Activated CD8-positive, alpha-beta T cell treated with anti-CD3 and anti-CD28 coated beads, Interleukin-2, amount 10 ng/mL, durations not matched to agents 7 days and 5 days (primary cell): ENCODE results near the gene SETD1A. TPM values are rescaled to one million over a fixed set of nuclear protein-coding genes. Genes with fewer than 3 reads are reported as not detected.
"Not testable (repeated sequence)": the region's sequence is repeated elsewhere in the genome, so short reads cannot be mapped to it uniquely, and the experiment has no call there.

ENCODE experiments used
- ATAC-seq: fragments of 150-1000 bp; cut with Tn5 transposase; one replicate; pipeline ENCODE4 v1.10.0; 2021; ENCODE audit warnings: moderate library complexity
- CTCF ChIA-PET: fragments of 350-600 bp; sonication (Branson Sonifier 250); formaldehyde crosslinking; loops from one replicate; lab custom pipeline; 2021; ENCODE audit warnings: antibody characterized with exemption; lab: Charles Lee
- POLR2A ChIA-PET: fragments of 350-600 bp; sonication (Branson Sonifier 250); formaldehyde crosslinking; loops from one replicate; lab custom pipeline; 2021; ENCODE audit warnings: antibody characterized with exemption; lab: Charles Lee
- DNase-seq: peaks from one replicate; pipeline ENCODE4 v3.0.0-alpha.2; 2020
- H3K27ac Mint-ChIP-seq: one replicate; pipeline ENCODE4 v1.8.0; 2021; ENCODE audit warnings: mild to moderate bottlenecking, mixed read lengths
- H3K27me3 Mint-ChIP-seq: one replicate; pipeline ENCODE4 v1.8.0; 2021; ENCODE audit warnings: low read depth, mixed read lengths
- H3K36me3 Mint-ChIP-seq: one replicate; pipeline ENCODE4 v1.8.0; 2021; ENCODE audit warnings: low read depth, mixed read lengths
- H3K4me1 Mint-ChIP-seq: one replicate; pipeline ENCODE4 v1.8.0; 2021; ENCODE audit warnings: low read depth, mixed read lengths
- H3K4me3 Mint-ChIP-seq: one replicate; pipeline ENCODE4 v1.8.0; 2021; ENCODE audit warnings: mild to moderate bottlenecking, mixed read lengths
- H3K9me3 Mint-ChIP-seq: one replicate; pipeline ENCODE4 v1.8.0; 2022; ENCODE audit warnings: mixed read lengths; ENCODE audit not compliant: insufficient read depth
- total RNA-seq, 2 experiments: library from RNA; stranded (reverse); gene quantifications; one replicate each; pipeline ENCODE4 v1.2.3, GENCODE V29; 2021

SETD1A gene
- total RNA-seq, 2 experiments from 2014 or later, result 25.6 to 28.4 TPM

- POLR2A ChIA-PET, result no interaction called here
- no peak overlapping the region for H3K4me3 Mint-ChIP-seq
- H3K9me3 Mint-ChIP-seq, result no peaks in the 10 kb centered on the region
- peaks cover 13% of the 10 kb centered on the region for H3K36me3 Mint-ChIP-seq
- H3K27ac Mint-ChIP-seq, result no peak overlapping the region
- CTCF ChIA-PET, result interaction anchor here (1.1 to 1.3 kb wide), 2 partner anchors 12 to 212 kb away, joined by 3 to 4 read pairs; no protein-coding TSS in a partner anchor
- H3K27me3 Mint-ChIP-seq, result no peaks in the 10 kb centered on the region
- no peak for ATAC-seq
- DNase-seq, result no peak
- peaks cover 21% of the 10 kb centered on the region for H3K4me1 Mint-ChIP-seq
Measured at GRCh38 chr16:30930160-30930571, 27.4 kb upstream of the SETD1A start.

GRCh38 chr16:30931068-30931650, 26.4 kb upstream of the SETD1A start:
- Mint-ChIP-seq H3K9me3 (no peaks in the 10 kb centered on the region), H3K4me1 (peaks cover 29% of the 10 kb centered on the region), H3K27ac (no peak overlapping the region), H3K36me3 (peaks cover 15% of the 10 kb centered on the region), H3K27me3 (no peaks in the 10 kb centered on the region), H3K4me3 (no peak overlapping the region)
- POLR2A ChIA-PET, result no interaction called here
- CTCF ChIA-PET, result interaction anchor here (1.3 kb wide), 2 partner anchors 11 kb away, joined by 4 to 12 read pairs; no protein-coding TSS in a partner anchor
- ATAC-seq (no peak), DNase-seq (no peak)

DNA sequence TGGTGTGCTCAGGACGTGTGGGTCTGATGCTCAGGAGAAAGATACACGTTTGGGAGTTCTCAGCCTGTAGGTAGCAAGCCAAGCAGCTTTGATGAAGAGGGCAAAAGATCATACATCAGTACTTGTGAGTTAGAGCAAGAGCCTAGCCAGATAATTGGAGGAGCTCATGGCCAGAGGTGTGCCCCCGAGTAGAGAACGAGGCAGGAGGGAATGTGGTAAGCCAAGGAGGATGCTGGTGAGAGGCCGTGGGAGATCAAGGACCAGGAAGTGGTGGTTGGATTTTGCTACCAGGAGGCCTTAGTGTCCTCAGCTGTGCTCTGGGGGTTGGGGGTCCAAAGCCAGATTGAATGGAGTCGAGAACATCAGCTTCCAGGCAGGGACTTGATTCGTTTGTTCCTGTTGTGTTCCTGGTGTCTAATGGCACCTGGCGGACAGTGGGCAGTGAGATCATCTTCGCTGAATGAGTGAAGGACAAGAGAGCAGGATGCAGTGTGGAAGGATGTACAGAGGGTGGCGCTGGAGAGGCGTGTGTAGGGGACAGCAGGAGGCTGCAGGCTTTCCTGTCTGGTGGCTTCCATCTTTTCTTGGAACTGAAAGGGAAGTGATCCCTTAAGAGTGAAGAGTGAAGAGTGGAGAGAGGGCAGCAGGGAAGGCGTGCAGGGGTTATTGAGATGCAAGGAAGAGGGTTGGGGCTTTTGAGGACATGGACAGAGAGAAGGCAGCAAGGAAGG, 22.6 kb upstream of the SETD1A start:
- CTCF ChIA-PET, result interaction anchor here (0.6 to 3.3 kb wide), 13 partner anchors 8 to 934 kb away, joined by 3 to 18 read pairs (median 4); partner anchors contain the start of gene FBXL19
- DNase-seq, result peak; percentile 63
- POLR2A ChIA-PET, result interaction anchor here (1.2 to 1.7 kb wide), 2 partner anchors 15 to 90 kb away, joined by 5 read pairs; no protein-coding TSS in a partner anchor
- Mint-ChIP-seq H3K36me3 (peaks cover 15% of the 10 kb centered on the region), H3K27ac (peak overlapping the region; percentile 15), H3K4me1 (peaks cover 37% of the 10 kb centered on the region), H3K4me3 (no peak overlapping the region), H3K9me3 (no peaks in the 10 kb centered on the region), H3K27me3 (no peaks in the 10 kb centered on the region)
- peak; percentile 52 for ATAC-seq

DNA sequence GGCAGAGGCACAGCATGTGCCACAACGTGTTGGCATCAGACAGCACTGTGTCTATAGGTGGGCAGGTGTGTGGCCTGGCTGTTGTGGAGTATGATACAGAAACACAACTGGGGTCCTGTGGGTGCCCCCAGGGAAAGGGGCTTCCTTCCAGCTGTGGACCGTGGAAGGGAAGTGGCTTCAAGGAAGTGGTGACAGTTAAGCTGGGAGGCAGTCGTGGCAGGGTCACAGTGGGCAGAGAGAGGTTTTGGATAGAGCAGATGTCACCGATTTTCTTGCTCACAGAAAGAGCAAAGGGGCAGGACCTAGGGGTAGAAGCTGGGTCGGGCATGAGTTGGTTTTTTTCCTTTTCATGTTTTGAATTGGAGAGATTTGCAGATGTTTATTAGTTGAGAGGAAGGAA, 19.9 kb upstream of the SETD1A start:
- Mint-ChIP-seq H3K27me3 (no peaks in the 10 kb centered on the region), H3K9me3 (no peaks in the 10 kb centered on the region), H3K36me3 (peaks cover 11% of the 10 kb centered on the region), H3K4me3 (no peak overlapping the region), H3K4me1 (peaks cover 49% of the 10 kb centered on the region), H3K27ac (peak overlapping the region; percentile 75)
- POLR2A ChIA-PET, result no interaction called here
- CTCF ChIA-PET, result interaction anchor here (0.8 to 8.7 kb wide), 3 partner anchors 15 to 204 kb away, joined by 3 to 95 read pairs (median 62); partner anchors contain the start of gene ORAI3
- no peak for ATAC-seq
- no peak for DNase-seq

DNA sequence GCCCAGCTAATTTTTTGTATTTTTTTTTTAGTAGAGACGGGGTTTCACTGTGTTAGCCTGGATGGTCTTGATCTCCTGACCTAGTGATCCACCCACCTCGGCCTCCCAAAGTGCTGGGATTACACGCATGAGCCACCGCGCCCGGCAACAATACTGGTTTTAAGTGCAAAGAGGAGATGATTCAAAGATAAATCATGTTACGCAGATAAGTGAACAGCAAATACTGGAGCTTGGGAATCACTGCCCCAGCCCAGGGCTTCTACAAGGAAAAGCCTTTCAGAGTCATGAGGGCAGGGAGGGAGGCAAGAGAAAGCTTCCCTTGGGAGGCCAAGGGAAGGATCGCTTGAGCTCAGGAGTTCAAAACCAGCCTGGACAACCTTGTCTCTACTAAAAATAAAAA, 18.0 kb upstream of the SETD1A start:
- not testable (repeated sequence) for ATAC-seq, H3K27ac Mint-ChIP-seq, H3K4me3 Mint-ChIP-seq, DNase-seq, H3K9me3 Mint-ChIP-seq, H3K27me3 Mint-ChIP-seq
- Mint-ChIP-seq H3K36me3 (peaks cover 22% of the 10 kb centered on the region), H3K4me1 (peaks cover 54% of the 10 kb centered on the region)
- ChIA-PET CTCF (interaction anchor here (0.8 to 8.7 kb wide), 3 partner anchors 12 to 95 kb away, joined by 3 to 95 read pairs (median 62); partner anchors contain the start of gene ORAI3), POLR2A (interaction anchor here (0.7 kb wide), 1 partner anchor 65 kb away, joined by 4 read pairs; no protein-coding TSS in a partner anchor)

- Mint-ChIP-seq H3K27ac (peak overlapping the region; percentile 77), H3K9me3 (no peaks in the 10 kb centered on the region), H3K4me3 (peak overlapping the region; percentile 66), H3K4me1 (peaks cover 40% of the 10 kb centered on the region), H3K36me3 (peaks cover 26% of the 10 kb centered on the region), H3K27me3 (no peaks in the 10 kb centered on the region)
- ATAC-seq, result peak; percentile 97
- POLR2A ChIA-PET, result interaction anchor here (0.7 to 0.8 kb wide), 4 partner anchors 97 to 239 kb away, joined by 3 to 6 read pairs (median 3); partner anchors contain the start of gene FUS
- CTCF ChIA-PET, result interaction anchor here (0.6 to 8.7 kb wide), 29 partner anchors 8 to 406 kb away, joined by 3 to 95 read pairs (median 4); partner anchors contain the start of genes FBXL19, KAT8, ORAI3 and PHKG2
- peak; percentile 85 for DNase-seq
Measured at GRCh38 chr16:30941600-30942425, 15.7 kb upstream of the SETD1A start.

DNA sequence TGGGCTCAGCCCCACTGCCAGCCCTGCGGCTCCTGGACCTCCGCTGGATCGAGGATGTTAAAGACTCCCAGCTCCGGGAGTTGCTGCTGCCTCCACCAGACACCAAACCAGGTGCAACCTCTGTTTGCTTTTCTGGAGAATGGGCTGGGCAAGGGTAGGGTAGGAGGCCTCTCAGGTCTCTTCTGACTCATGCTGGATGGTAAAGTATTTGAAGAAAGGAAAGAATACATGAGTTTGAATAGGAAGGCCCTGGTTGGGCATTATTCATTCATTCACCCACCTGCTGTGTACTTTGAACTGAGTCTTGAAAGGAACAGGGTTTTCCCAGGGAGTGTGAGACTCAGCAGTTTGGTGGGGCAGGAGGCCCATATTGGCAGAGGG, 15.1 kb upstream of the SETD1A start:
- peak overlapping the region; percentile 66 for H3K4me3 Mint-ChIP-seq
- ChIA-PET POLR2A (interaction anchor here (0.7 to 0.8 kb wide), 2 partner anchors 98 to 137 kb away, joined by 3 read pairs; no protein-coding TSS in a partner anchor), CTCF (interaction anchor here (0.9 to 8.7 kb wide), 25 partner anchors 8 to 258 kb away, joined by 3 to 95 read pairs (median 4); partner anchors contain the start of genes FBXL19, KAT8, ORAI3 and PHKG2)
- no peaks in the 10 kb centered on the region for H3K9me3 Mint-ChIP-seq
- ATAC-seq (peak; percentile 5), DNase-seq (no peak)
- peaks cover 28% of the 10 kb centered on the region for H3K36me3 Mint-ChIP-seq
- peak overlapping the region; percentile 39 for H3K27ac Mint-ChIP-seq
- H3K27me3 Mint-ChIP-seq, result no peaks in the 10 kb centered on the region
- peaks cover 35% of the 10 kb centered on the region for H3K4me1 Mint-ChIP-seq

DNA sequence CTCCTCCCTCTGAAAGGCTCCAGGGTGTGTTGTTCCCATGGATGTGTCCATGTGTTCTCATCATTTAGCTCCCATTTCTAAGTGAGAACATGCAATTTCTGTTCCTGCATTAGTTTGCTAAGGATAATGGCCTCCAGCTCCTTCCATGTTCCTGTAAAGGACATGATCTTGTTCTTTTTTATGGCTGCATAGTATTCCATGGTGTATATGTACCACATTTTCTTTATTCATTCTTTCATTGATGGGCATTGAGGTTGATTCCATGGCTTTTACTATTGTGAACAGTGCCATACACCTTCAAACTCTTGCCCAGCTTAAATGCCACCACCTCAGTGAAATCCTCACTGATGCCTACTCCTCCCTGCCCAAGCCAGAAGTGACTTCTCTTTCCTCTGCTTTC, 13.2 kb upstream of the SETD1A start:
- Mint-ChIP-seq H3K27ac (no peak overlapping the region), H3K9me3 (no peaks in the 10 kb centered on the region), H3K36me3 (peaks cover 28% of the 10 kb centered on the region), H3K4me3 (no peak overlapping the region), H3K27me3 (no peaks in the 10 kb centered on the region), H3K4me1 (peaks cover 26% of the 10 kb centered on the region)
- DNase-seq (no peak), ATAC-seq (no peak)
- CTCF ChIA-PET, result interaction anchor here (0.7 to 8.7 kb wide), 4 partner anchors 8 to 198 kb away, joined by 3 to 95 read pairs (median 10); partner anchors contain the start of gene ORAI3
- POLR2A ChIA-PET, result no interaction called here

GRCh38 chr16:30946671-30947540, 10.6 kb upstream of the SETD1A start:
- ATAC-seq (no peak), DNase-seq (no peak)
- peaks cover 35% of the 10 kb centered on the region for H3K4me1 Mint-ChIP-seq
- peaks cover 31% of the 10 kb centered on the region for H3K36me3 Mint-ChIP-seq
- no peak overlapping the region for H3K27ac Mint-ChIP-seq
- POLR2A ChIA-PET, result no interaction called here
- H3K9me3 Mint-ChIP-seq, result no peaks in the 10 kb centered on the region
- CTCF ChIA-PET, result interaction anchor here (0.9 to 1.7 kb wide), 2 partner anchors 12 to 109 kb away, joined by 3 to 4 read pairs; no protein-coding TSS in a partner anchor
- H3K27me3 Mint-ChIP-seq, result no peaks in the 10 kb centered on the region
- H3K4me3 Mint-ChIP-seq, result no peak overlapping the region

- ChIA-PET CTCF (interaction anchor here (0.9 to 1.7 kb wide), 2 partner anchors 13 to 110 kb away, joined by 3 to 4 read pairs; no protein-coding TSS in a partner anchor), POLR2A (no interaction called here)
- Mint-ChIP-seq H3K36me3 (peaks cover 29% of the 10 kb centered on the region), H3K4me3 (no peak overlapping the region), H3K4me1 (peaks cover 29% of the 10 kb centered on the region), H3K9me3 (no peaks in the 10 kb centered on the region), H3K27ac (no peak overlapping the region), H3K27me3 (no peaks in the 10 kb centered on the region)
- no peak for ATAC-seq
- DNase-seq, result no peak
Measured at GRCh38 chr16:30947541-30947858, 10.1 kb upstream of the SETD1A start.
